Left ventricle myocardium inferior (tissue), 1 donor: ENCODE data around the gene PLA2G4D. TPM values are rescaled to one million over a fixed set of nuclear protein-coding genes. Genes with fewer than 3 reads are reported as not detected.

Source experiments
- DNase-seq: peaks from one replicate; pipeline ENCODE4 v3.0.0-alpha.2; 2020
- H3K27ac ChIP-seq: fragments of 200-600 bp; replicated peaks from 2 replicates; pipeline ENCODE4 v1.8.0; 2021
- H3K27me3 ChIP-seq: fragments of 200-600 bp; 2 replicates; pipeline ENCODE4 v1.8.0; 2021; ENCODE audit warnings: low read depth
- H3K36me3 ChIP-seq: fragments of 200-600 bp; 2 replicates; pipeline ENCODE4 v1.8.0; 2021
- H3K4me1 ChIP-seq: fragments of 200-600 bp; 2 replicates; pipeline ENCODE4 v1.8.0; 2021
- H3K4me3 ChIP-seq: fragments of 200-600 bp; 2 replicates; pipeline ENCODE4 v1.8.0; 2021; ENCODE audit warnings: mild to moderate bottlenecking, moderate library complexity
- H3K9me3 ChIP-seq: fragments of 200-600 bp; replicated peaks from 2 replicates; pipeline ENCODE4 v1.8.0; 2021
- intact Hi-C: fragments of 100-400 bp; cut with micrococcal nuclease; formaldehyde crosslinking; loops from one replicate; pipeline ENCODE4 v1.11.0; 2022
- total RNA-seq: library from RNA; stranded (reverse); fragmentation: NEBNext Ultra II Directional; extraction: Animal tissue kit (Norgen Biotek cat#: 25700); gene quantifications from one replicate; pipeline ENCODE4 v1.2.1, GENCODE V29; 2021
- TF ChIP-seq, protein P1 (sequence below): fragments of 200-600 bp; IDR thresholded peaks from 2 replicates; pipeline ENCODE4 v1.8.0; 2021; ENCODE audit warnings: antibody characterized with exemption, mild to moderate bottlenecking, borderline replicate concordance
- donor health status: DM: no; HTN: yes; CAD: no; lungs with severe emphysema.

PLA2G4D gene
- total RNA-seq, 1 donor from 2014 or later: not detected

DNA sequence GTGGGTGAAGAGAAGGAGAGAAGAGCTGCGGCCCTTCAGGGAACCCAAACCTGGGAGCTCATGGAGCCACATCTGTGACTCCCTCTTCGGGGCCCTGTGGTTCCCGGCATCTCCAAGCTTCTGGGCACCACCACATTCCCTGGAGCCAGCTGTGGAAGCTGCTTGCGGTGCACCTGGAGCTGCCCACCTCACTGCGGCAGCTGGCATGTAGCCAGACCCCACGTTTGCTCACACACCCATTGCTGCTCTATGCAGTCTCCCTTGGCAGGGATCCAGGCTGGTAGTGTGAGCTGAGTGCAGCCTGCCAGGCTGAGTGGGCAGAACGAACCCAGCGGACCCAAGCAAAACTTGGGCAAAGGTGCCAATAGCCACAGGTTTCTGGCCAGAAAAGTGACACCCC lies 56.7 kb downstream of the PLA2G4D start:
- no peaks in the 10 kb centered on the region for H3K27me3 ChIP-seq
- intact Hi-C loops: no loop called here
- no peak overlapping the region for H3K4me3 ChIP-seq
- H3K27ac ChIP-seq: no peak overlapping the region
- H3K36me3 ChIP-seq: no peaks in the 10 kb centered on the region
- H3K9me3 ChIP-seq: no peaks in the 10 kb centered on the region
- TF ChIP-seq, protein P1, sequence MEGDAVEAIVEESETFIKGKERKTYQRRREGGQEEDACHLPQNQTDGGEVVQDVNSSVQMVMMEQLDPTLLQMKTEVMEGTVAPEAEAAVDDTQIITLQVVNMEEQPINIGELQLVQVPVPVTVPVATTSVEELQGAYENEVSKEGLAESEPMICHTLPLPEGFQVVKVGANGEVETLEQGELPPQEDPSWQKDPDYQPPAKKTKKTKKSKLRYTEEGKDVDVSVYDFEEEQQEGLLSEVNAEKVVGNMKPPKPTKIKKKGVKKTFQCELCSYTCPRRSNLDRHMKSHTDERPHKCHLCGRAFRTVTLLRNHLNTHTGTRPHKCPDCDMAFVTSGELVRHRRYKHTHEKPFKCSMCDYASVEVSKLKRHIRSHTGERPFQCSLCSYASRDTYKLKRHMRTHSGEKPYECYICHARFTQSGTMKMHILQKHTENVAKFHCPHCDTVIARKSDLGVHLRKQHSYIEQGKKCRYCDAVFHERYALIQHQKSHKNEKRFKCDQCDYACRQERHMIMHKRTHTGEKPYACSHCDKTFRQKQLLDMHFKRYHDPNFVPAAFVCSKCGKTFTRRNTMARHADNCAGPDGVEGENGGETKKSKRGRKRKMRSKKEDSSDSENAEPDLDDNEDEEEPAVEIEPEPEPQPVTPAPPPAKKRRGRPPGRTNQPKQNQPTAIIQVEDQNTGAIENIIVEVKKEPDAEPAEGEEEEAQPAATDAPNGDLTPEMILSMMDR: no peak
- peaks cover 4% of the 10 kb centered on the region for H3K4me1 ChIP-seq
- DNase-seq: no peak

DNA sequence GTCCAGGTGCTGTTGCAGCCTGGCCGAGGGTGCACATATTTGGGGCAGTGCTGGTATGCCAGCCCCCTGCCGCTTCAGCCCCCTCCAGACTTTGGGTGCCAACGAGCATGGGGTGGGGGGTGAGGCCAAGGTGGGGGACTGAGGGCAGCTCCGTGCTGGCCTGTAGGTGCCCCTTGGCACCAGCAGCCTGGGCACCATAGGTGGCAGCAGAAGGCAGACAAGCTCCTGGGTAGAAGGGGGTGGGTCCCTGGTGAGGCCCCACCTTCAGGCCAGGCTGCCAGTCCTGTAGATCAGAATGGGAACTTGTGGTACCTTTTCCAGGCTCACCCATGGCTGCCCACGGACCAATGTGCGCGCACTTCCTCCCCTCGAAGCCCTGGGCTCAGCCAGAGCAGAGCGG lies 57.4 kb downstream of the PLA2G4D start:
- Histone ChIP-seq H3K27ac (no peak overlapping the region), H3K4me3 (no peak overlapping the region), H3K9me3 (no peaks in the 10 kb centered on the region), H3K4me1 (peaks cover 7% of the 10 kb centered on the region), H3K36me3 (no peaks in the 10 kb centered on the region), H3K27me3 (no peaks in the 10 kb centered on the region)
- no peak for DNase-seq
- intact Hi-C loops: no loop called here
- TF ChIP-seq, protein P1: no peak

DNA sequence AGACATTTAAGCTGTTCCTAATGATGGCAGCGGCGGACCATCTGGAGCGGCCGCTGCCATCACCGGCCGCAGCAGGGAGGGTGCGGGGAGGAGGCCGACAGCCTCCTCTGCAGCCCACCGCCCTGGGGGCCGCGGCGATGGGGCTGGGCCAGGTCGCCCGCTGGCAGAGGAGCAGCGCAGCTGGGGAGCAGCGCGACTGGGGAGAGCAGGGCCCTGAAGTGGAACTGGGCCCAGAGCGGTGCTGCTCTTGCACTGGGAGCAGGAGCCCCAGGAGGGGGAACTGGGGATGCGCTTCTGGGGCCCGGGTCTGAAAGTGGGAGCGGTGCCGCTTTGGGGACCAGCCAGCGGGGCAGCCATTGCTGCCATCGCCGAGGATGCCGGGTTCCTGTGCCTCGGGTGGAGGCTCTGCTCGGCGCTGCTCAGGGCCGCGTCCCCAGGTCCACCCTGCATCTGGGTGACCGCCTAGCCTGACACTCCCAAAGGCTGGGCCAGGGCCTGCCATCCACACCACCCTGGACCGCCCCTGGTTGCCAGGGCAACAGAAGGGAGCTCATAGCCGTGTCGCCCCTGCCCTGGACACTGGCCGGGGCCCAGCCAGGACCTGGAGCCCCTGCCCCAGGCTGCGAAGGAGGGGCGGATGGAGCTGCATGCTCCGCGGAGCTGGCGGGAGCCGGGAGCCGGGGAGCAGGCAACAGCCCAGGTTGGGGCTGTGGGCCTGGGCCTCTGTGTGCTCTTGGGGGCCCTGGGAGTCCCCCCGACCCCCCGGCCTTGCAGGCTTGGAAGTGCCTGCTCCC lies 58.1 kb downstream of the PLA2G4D start:
- Histone ChIP-seq H3K27me3 (no peaks in the 10 kb centered on the region), H3K9me3 (no peaks in the 10 kb centered on the region), H3K27ac (no peak overlapping the region), H3K4me1 (peaks cover 7% of the 10 kb centered on the region), H3K4me3 (no peak overlapping the region), H3K36me3 (no peaks in the 10 kb centered on the region)
- TF ChIP-seq, protein P1: no peak
- DNase-seq: no peak
- intact Hi-C loops: no loop called here

DNA sequence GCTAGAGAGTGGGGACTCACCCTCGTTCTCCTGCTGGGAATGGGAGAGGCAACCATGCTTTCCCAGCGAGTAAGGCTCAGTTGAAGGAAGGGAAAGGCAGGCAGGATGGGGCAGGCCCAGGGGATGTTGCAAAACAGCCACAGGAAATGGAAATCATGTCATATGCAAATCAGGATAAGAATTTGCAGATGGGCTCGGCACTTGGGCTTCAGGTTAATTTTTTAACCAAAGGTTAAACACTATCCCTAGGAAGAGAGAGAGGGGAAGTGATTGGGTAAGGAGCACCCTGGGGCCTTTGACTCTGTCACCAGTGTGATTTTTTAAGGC lies 59.0 kb downstream of the PLA2G4D start:
- Histone ChIP-seq H3K4me1 (peaks cover 7% of the 10 kb centered on the region), H3K27me3 (no peaks in the 10 kb centered on the region), H3K9me3 (no peaks in the 10 kb centered on the region), H3K4me3 (no peak overlapping the region), H3K27ac (no peak overlapping the region), H3K36me3 (no peaks in the 10 kb centered on the region)
- TF ChIP-seq, protein P1: no peak
- intact Hi-C loops: no loop called here
- no peak for DNase-seq

DNA sequence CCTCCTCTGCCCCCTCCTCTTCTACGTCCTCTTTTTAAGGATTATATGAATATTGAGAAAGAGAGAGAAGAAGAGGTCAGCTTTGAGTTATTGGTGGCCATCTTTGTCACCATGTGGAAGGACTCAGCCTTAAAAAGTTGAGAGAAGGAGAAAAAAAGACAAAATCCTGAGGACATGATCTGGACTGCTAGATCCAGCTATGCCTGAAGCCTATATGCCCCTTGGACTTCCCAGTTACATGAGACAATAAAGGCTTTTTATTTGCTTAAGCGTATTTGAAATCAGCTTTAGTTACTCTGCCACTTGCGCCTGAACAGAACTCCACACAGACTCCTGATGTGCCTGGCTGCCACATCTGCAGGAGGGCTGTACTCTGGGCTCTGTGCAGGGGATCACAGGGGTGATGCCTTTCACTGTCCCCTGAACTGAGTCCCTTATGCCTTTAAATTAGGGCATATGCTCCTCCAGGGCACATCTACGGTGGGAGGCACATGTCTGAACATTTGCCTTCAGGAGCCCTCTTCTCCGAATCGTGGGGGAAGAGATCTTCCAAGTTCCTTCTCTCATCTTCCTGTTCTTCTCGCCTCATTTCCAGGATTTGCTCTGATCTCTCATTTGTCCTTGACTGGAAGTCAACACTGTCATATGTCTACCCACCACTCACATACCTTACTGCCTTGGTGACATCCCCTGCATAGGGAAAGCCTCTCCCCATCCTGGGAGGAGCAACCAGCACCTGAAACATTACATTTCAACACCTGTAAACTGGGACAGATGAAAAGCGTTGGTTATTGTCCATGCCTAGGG lies 59.5 kb downstream of the PLA2G4D start:
- Histone ChIP-seq H3K4me1 (peaks cover 7% of the 10 kb centered on the region), H3K27me3 (no peaks in the 10 kb centered on the region), H3K36me3 (no peaks in the 10 kb centered on the region), H3K9me3 (no peaks in the 10 kb centered on the region), H3K27ac (no peak overlapping the region), H3K4me3 (no peak overlapping the region)
- TF ChIP-seq, protein P1: no peak
- intact Hi-C loops: no loop called here
- DNase-seq: no peak
